Stimulated activated CD4-positive, alpha-beta T cell treated with anti-CD3 and anti-CD28 coated beads, Interleukin-1b, Interleukin-23, amount 100 ng/mL, for 4 hours (primary cell): ENCODE data around the gene MAGI2.

Experiments
- DNase-seq, 2 donors: peaks; one replicate each; pipeline ENCODE4 v3.0.0-alpha.2; 2020; ENCODE audit warnings: low read depth in 2 of 2

MAGI2 gene

GRCh38 chr7:79453558-79454360 lies at the start of gene MAGI2:
Gene MAGI2 (minus strand): TSS chr7:79453667. CDS start chr7:79453320, 347 bp downstream.
- no peak for DNase-seq

- no peak for DNase-seq
These were observed 48.7 kb upstream of the MAGI2 start for GRCh38 chr7:79502151-79502550.

- no peak for DNase-seq
These were observed 47.3 kb upstream of the MAGI2 start for GRCh38 chr7:79500759-79501158.

GRCh38 chr7:79497728-79498127 lies 44.3 kb upstream of the MAGI2 start:
- no peak for DNase-seq

GRCh38 chr7:79495544-79496272 lies 42.2 kb upstream of the MAGI2 start:
- DNase-seq = no peak

- DNase-seq = no peak
These were observed 40.6 kb upstream of the MAGI2 start for GRCh38 chr7:79494046-79494445.

GRCh38 chr7:79489371-79489770 lies 35.9 kb upstream of the MAGI2 start:
- no peak for DNase-seq

- DNase-seq = no peak
These were observed 24.9 kb upstream of the MAGI2 start for GRCh38 chr7:79478386-79478785.

- no peak for DNase-seq
These were observed 22.0 kb upstream of the MAGI2 start for GRCh38 chr7:79475455-79475854.

GRCh38 chr7:79471699-79472098 lies 18.2 kb upstream of the MAGI2 start:
- no peak for DNase-seq

- no peak for DNase-seq
These were observed 17.8 kb upstream of the MAGI2 start for GRCh38 chr7:79471283-79471682.

- no peak for DNase-seq
These were observed 12.1 kb upstream of the MAGI2 start for GRCh38 chr7:79465551-79465950.

- no peak for DNase-seq
These were observed 10.6 kb upstream of the MAGI2 start for GRCh38 chr7:79464051-79464450.

- DNase-seq = no peak
These were observed 8.9 kb upstream of the MAGI2 start for GRCh38 chr7:79462390-79462789.

- no peak for DNase-seq
These were observed 8.2 kb upstream of the MAGI2 start for GRCh38 chr7:79461660-79462059.

- DNase-seq = no peak
These were observed 5.9 kb upstream of the MAGI2 start for GRCh38 chr7:79459381-79459780.

- DNase-seq = no peak
These were observed 5.3 kb upstream of the MAGI2 start for GRCh38 chr7:79458796-79459195.

- no peak for DNase-seq
These were observed 1.8 kb upstream of the MAGI2 start for GRCh38 chr7:79455173-79455790.

- no peak for DNase-seq
These were observed 994 bp upstream of the MAGI2 start for GRCh38 chr7:79454361-79454960.

- DNase-seq = no peak
These were observed 255 bp downstream of the MAGI2 start for GRCh38 chr7:79453266-79453557.

- no peak for DNase-seq
These were observed 787 bp downstream of the MAGI2 start for GRCh38 chr7:79452495-79453265.

- no peak for DNase-seq
These were observed 1.4 kb downstream of the MAGI2 start for GRCh38 chr7:79452032-79452494.
